Keratinocyte (primary cell): ENCODE results near the gene ACTN4. TPM values are rescaled to one million over a fixed set of nuclear protein-coding genes. Genes with fewer than 3 reads are reported as not detected.

ENCODE experiments used
- DNase-seq: peaks from one replicate; pipeline ENCODE4 v3.0.0-alpha.2; 2011; ENCODE audit warnings: low read depth, missing footprints, low spot score
- FAIRE-seq: peaks from 2 replicates; lab custom pipeline; 2011; peaks lifted over from hg19 to GRCh38; lab: Jason Lieb, UNC
- H2AFZ ChIP-seq: 2 replicates; pipeline ENCODE4 v1.6.0; 2012; ENCODE audit warnings: low read length, control low read depth, inconsistent platforms; ENCODE audit not compliant: control insufficient read depth
- H3K27ac ChIP-seq: 2 replicates; pipeline ENCODE4 v1.5.1; 2011; ENCODE audit warnings: low read length; ENCODE audit not compliant: control insufficient read depth, insufficient read depth
- H3K27me3 ChIP-seq: 3 replicates; pipeline ENCODE4 v1.6.0; 2011; ENCODE audit warnings: low read length; ENCODE audit not compliant: control insufficient read depth, insufficient read depth; ENCODE audit errors: extremely low read depth
- H3K36me3 ChIP-seq, 2 experiments: 2 replicates in 1 of 2; 3 replicates in 1 of 2; pipeline ENCODE4 v1.5.1; 2011; ENCODE audit warnings: low read length in 2 of 2, mild to moderate bottlenecking in 1 of 2; ENCODE audit not compliant: control insufficient read depth in 2 of 2, insufficient read depth in 2 of 2; ENCODE audit errors: extremely low read depth in 1 of 2
- H3K4me1 ChIP-seq: 3 replicates; pipeline ENCODE4 v1.5.1; 2011; ENCODE audit warnings: low read length; ENCODE audit not compliant: control insufficient read depth, insufficient read depth; ENCODE audit errors: extremely low read depth
- H3K4me2 ChIP-seq: 3 replicates; pipeline ENCODE4 v1.6.0; 2011; ENCODE audit warnings: low read depth, low read length; ENCODE audit not compliant: control insufficient read depth, insufficient read depth; ENCODE audit errors: extremely low read depth
- H3K4me3 ChIP-seq, 3 experiments: fragments of 200-600 bp in 1 of 3; sonication (generic) in 1 of 3; 2 replicates in 2 of 3; 3 replicates in 1 of 3; pipeline ENCODE4 v1.5.1; 2011 to 2016; ENCODE audit warnings: low read length in 3 of 3, mild to moderate bottlenecking in 3 of 3, control low read depth in 2 of 3, inconsistent platforms in 1 of 3, low read depth in 1 of 3, mixed read lengths in 1 of 3, mixed run types in 1 of 3, moderate library complexity in 1 of 3; ENCODE audit not compliant: control insufficient read depth in 2 of 3, insufficient read depth in 2 of 3; ENCODE audit errors: extremely low read depth in 1 of 3
- H3K79me2 ChIP-seq: 2 replicates; pipeline ENCODE4 v1.6.0; 2012; ENCODE audit warnings: low read length; ENCODE audit not compliant: control insufficient read depth, insufficient read depth
- H3K9ac ChIP-seq: 3 replicates; pipeline ENCODE4 v1.6.0; 2011; ENCODE audit warnings: low read length; ENCODE audit not compliant: control insufficient read depth, insufficient read depth; ENCODE audit errors: extremely low read depth
- H3K9me1 ChIP-seq: 3 replicates; pipeline ENCODE4 v1.6.0; 2011; ENCODE audit warnings: low read length; ENCODE audit not compliant: control insufficient read depth, insufficient read depth; ENCODE audit errors: extremely low read depth
- H3K9me3 ChIP-seq: 2 replicates; pipeline ENCODE4 v1.5.1; 2012; ENCODE audit warnings: low read depth, low read length; ENCODE audit not compliant: control insufficient read depth
- H4K20me1 ChIP-seq: 3 replicates; pipeline ENCODE4 v1.6.0; 2011; ENCODE audit warnings: low read length; ENCODE audit not compliant: control insufficient read depth, insufficient read depth; ENCODE audit errors: extremely low read depth
- EZH2 ChIP-seq: IDR thresholded peaks from one replicate; pipeline ENCODE4 v1.6.1; 2012; ENCODE audit warnings: inconsistent platforms, mild to moderate bottlenecking, low read length, moderate library complexity
- dilution Hi-C: fragments of 300-500 bp; cut with MboI; formaldehyde crosslinking; loops from one replicate; pipeline ENCODE4 v1.7.0; 2020; ENCODE audit warnings: low sequenced_read_pairs; ENCODE audit not compliant: extremely low pct_ligation_motif_present
- polyA plus RNA-seq, 5 experiments: library from polyadenylated mRNA; depleted of rRNA in 3 of 5; stranded (reverse) in 3 of 5; stranded (forward) in 1 of 5; unstranded in 1 of 5; fragments of >200 nt; gene quantifications; 1 replicate in 1 of 5; 2 replicates in 3 of 5; 3 replicates in 1 of 5; pipeline versions ENCODE4 v1.2.1 to v1.2.3, GENCODE V29; 2011 to 2012; ENCODE audit warnings: missing spikeins in 2 of 5, low read depth in 1 of 5, low replicate concordance in 1 of 5
- TF ChIP-seq, protein P1 (sequence below), 3 experiments: IDR thresholded peaks in 1 of 3; conservative IDR thresholded peaks in 1 of 3; optimal IDR thresholded peaks in 1 of 3; 2 replicates in 2 of 3; 3 replicates in 1 of 3; pipeline versions ENCODE3 to v1.5.1; 2011; ENCODE audit warnings: low read length in 3 of 3, mild to moderate bottlenecking in 3 of 3, moderate library complexity in 2 of 3, control low read depth in 1 of 3, inconsistent platforms in 1 of 3; ENCODE audit not compliant: insufficient read depth in 2 of 3; ENCODE audit errors: extremely low read depth in 1 of 3

The ACTN4 gene
- polyA plus RNA-seq, 1 donor (not counting 4 experiments of a cell fraction or from before 2014, with no cell fraction given) = 463 TPM

DNA sequence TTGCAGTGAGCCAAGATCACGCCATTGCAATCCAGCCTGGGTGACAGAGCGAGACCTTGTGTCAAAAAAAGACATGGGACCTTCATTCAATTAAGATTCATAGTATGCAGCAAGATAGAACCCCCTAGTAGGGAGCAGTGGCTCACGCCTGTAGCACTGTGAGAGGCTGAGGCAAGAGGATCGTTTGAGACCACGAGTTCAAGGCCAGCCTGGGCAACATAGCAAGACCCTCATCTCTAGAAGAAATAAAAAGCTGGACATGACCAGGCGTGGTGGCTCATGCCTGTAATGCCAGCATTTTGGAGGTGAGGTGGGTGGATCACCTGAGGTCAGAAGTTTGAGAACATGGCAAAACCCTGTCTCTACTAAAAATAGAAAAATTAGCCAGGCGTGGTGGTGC lies 133.0 kb downstream of the ACTN4 start:
- dilution Hi-C loops = no loop called here
- no peaks in the 10 kb centered on the region for H3K9me1 ChIP-seq
- H3K4me2 ChIP-seq = no peak overlapping the region
- FAIRE-seq (no peak), DNase-seq (no peak)
- peaks cover 3% of the 10 kb centered on the region for H3K4me1 ChIP-seq
- H2AFZ ChIP-seq = no peak overlapping the region
- no peaks in the 10 kb centered on the region for H3K79me2 ChIP-seq
- TF ChIP-seq, protein P1, sequence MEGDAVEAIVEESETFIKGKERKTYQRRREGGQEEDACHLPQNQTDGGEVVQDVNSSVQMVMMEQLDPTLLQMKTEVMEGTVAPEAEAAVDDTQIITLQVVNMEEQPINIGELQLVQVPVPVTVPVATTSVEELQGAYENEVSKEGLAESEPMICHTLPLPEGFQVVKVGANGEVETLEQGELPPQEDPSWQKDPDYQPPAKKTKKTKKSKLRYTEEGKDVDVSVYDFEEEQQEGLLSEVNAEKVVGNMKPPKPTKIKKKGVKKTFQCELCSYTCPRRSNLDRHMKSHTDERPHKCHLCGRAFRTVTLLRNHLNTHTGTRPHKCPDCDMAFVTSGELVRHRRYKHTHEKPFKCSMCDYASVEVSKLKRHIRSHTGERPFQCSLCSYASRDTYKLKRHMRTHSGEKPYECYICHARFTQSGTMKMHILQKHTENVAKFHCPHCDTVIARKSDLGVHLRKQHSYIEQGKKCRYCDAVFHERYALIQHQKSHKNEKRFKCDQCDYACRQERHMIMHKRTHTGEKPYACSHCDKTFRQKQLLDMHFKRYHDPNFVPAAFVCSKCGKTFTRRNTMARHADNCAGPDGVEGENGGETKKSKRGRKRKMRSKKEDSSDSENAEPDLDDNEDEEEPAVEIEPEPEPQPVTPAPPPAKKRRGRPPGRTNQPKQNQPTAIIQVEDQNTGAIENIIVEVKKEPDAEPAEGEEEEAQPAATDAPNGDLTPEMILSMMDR (optimal IDR thresholded peaks at IDR 0.05 in 1 of 3, IDR thresholded peaks at IDR 0.05 in 1 of 3, conservative IDR thresholded peaks at IDR 0.05 in 1 of 3; ENCODE audit: extremely low read depth in 1 of 3, insufficient read depth in 2 of 3, low read length in 3 of 3) = no peak
- TF ChIP-seq EZH2 = no peak
- no peak overlapping the region for H3K4me3 ChIP-seq
- H3K27me3 ChIP-seq = no peaks in the 10 kb centered on the region
- H4K20me1 ChIP-seq = no peaks in the 10 kb centered on the region
- H3K36me3 ChIP-seq = no peaks in the 10 kb centered on the region
- no peaks in the 10 kb centered on the region for H3K9me3 ChIP-seq
- H3K9ac ChIP-seq = no peak overlapping the region
- no peak overlapping the region for H3K27ac ChIP-seq

- DNase-seq = no peak
- H3K27me3 ChIP-seq = no peaks in the 10 kb centered on the region
- H4K20me1 ChIP-seq = no peaks in the 10 kb centered on the region
- no peak overlapping the region for H3K27ac ChIP-seq
- H3K9me1 ChIP-seq = no peaks in the 10 kb centered on the region
- no peaks in the 10 kb centered on the region for H3K9me3 ChIP-seq
- TF ChIP-seq, protein P1 (optimal IDR thresholded peaks at IDR 0.05 in 1 of 3, IDR thresholded peaks at IDR 0.05 in 1 of 3, conservative IDR thresholded peaks at IDR 0.05 in 1 of 3; ENCODE audit: extremely low read depth in 1 of 3, insufficient read depth in 2 of 3, low read length in 3 of 3) = no peak
- TF ChIP-seq EZH2 = no peak
- no peaks in the 10 kb centered on the region for H3K79me2 ChIP-seq
- no peak overlapping the region for H3K4me2 ChIP-seq
- no peaks in the 10 kb centered on the region for H3K4me1 ChIP-seq
- no peak overlapping the region for H3K4me3 ChIP-seq
- no peak overlapping the region for H3K9ac ChIP-seq
- dilution Hi-C loops = no loop called here
- no peaks in the 10 kb centered on the region for H3K36me3 ChIP-seq
- FAIRE-seq = no peak
- H2AFZ ChIP-seq = no peak overlapping the region
These were observed 133.6 kb downstream of the ACTN4 start for GRCh38 chr19:38781058-38781457.

Other genes with a start within 250 kb of the ACTN4 start
- gene FAM98C, start 244.6 kb upstream of the ACTN4 start, polyA plus RNA-seq = 4.5 to 9.5 TPM (median 5.8 TPM) in 3 replicates
- gene RASGRP4, start 221.4 kb upstream of the ACTN4 start, polyA plus RNA-seq = not detected in 3 replicates
- gene RYR1, start 214.0 kb upstream of the ACTN4 start, polyA plus RNA-seq = 0.32 to 0.75 TPM (median 0.41 TPM) in 3 replicates
- gene MAP4K1, start 29.7 kb upstream of the ACTN4 start, polyA plus RNA-seq = 0.22 to 0.25 TPM in 2 of 3 replicates, not detected in the other
- 240 to 304 TPM (median 260 TPM) in 3 replicates for gene EIF3K, start 28.5 kb upstream of the ACTN4 start, polyA plus RNA-seq
- gene CAPN12, start 96.8 kb downstream of the ACTN4 start, polyA plus RNA-seq = 5.6 to 20.4 TPM (median 6.0 TPM) in 3 replicates
- gene LGALS7, start 125.9 kb downstream of the ACTN4 start, polyA plus RNA-seq = 9.1 to 19.7 TPM (median 19.6 TPM) in 3 replicates
- gene LGALS7B, start 141.6 kb downstream of the ACTN4 start, polyA plus RNA-seq = 1,330 to 7,133 TPM (median 1,668 TPM) in 3 replicates
- gene LGALS4, start 165.3 kb downstream of the ACTN4 start, polyA plus RNA-seq = 0.11 to 0.30 TPM (median 0.13 TPM) in 3 replicates
- gene ECH1, start 184.1 kb downstream of the ACTN4 start, polyA plus RNA-seq = 64.9 to 85.5 TPM (median 72.1 TPM) in 3 replicates
- gene HNRNPL, start 202.3 kb downstream of the ACTN4 start, polyA plus RNA-seq = 144 to 343 TPM (median 308 TPM) in 3 replicates
- gene RINL, start 230.6 kb downstream of the ACTN4 start, polyA plus RNA-seq = 3.2 to 6.3 TPM (median 4.3 TPM) in 3 replicates